Measurements from ENCODE around the gene FGD3. TPM values are rescaled to one million over a fixed set of nuclear protein-coding genes. Genes with fewer than 3 reads are reported as not detected.
A peak's percentile ranks its signal among the peaks of the same experiment; 100 is the strongest.

Gene FGD3
- total RNA-seq, 3 donors from 2014 or later (not counting 1 experiment from before 2014, with no cell fraction given): 133 to 204 (median 193) TPM

DNA sequence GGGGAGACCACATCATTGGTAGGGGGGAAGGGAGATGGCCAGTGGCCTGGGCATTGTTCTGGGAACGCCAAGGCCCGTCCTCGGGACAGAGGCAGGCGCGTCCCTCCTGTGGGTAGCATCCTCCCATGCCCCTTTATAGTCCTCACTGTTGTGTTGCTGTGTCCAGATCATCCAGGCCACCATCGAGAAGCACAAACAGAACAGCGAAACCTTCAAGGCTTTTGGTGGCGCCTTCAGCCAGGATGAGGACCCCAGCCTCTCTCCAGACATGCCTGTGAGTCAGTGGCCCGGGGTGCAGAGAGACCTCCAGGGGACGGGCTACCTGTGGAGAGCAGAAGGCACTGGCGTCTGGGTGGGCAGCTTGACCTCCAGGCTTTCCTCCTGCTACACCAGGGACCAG is 72.8 kb downstream of the FGD3 start:
- Histone ChIP-seq H3K4me3 (ENCODE audit: low read length) (no peak overlapping the region), H3K4me1 (ENCODE audit: control insufficient read depth, insufficient read depth, low read length) (peaks cover 13% of the 10 kb centered on the region), H3K27me3 (ENCODE audit: control insufficient read depth, insufficient read depth, low read length) (no peaks in the 10 kb centered on the region), H3K9me3 (ENCODE audit: control insufficient read depth, insufficient read depth, low read length) (no peaks in the 10 kb centered on the region), H3K27ac (ENCODE audit: low read length) (no peak overlapping the region), H3K36me3 (ENCODE audit: control insufficient read depth, insufficient read depth, low read length) (peaks cover 87% of the 10 kb centered on the region)
- ATAC-seq: no peak
- Mint-ChIP-seq H3K27me3 (ENCODE audit: low read depth in 2 of 2) (no peaks in the 10 kb centered on the region), H3K27ac (no peak overlapping the region), H3K9me3 (no peaks in the 10 kb centered on the region), H3K36me3 (no peaks in the 10 kb centered on the region), H3K4me1 (peaks cover 10 to 34% of the 10 kb centered on the region in 2 donors), H3K4me3 (no peak overlapping the region)
- TF ChIP-seq, protein P1, sequence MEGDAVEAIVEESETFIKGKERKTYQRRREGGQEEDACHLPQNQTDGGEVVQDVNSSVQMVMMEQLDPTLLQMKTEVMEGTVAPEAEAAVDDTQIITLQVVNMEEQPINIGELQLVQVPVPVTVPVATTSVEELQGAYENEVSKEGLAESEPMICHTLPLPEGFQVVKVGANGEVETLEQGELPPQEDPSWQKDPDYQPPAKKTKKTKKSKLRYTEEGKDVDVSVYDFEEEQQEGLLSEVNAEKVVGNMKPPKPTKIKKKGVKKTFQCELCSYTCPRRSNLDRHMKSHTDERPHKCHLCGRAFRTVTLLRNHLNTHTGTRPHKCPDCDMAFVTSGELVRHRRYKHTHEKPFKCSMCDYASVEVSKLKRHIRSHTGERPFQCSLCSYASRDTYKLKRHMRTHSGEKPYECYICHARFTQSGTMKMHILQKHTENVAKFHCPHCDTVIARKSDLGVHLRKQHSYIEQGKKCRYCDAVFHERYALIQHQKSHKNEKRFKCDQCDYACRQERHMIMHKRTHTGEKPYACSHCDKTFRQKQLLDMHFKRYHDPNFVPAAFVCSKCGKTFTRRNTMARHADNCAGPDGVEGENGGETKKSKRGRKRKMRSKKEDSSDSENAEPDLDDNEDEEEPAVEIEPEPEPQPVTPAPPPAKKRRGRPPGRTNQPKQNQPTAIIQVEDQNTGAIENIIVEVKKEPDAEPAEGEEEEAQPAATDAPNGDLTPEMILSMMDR (IDR thresholded peaks at IDR 0.05): no peak
- DNase-seq: no peak
- intact Hi-C loops (cut with micrococcal nuclease): no loop called here
- 99% methylated on average over 11 of the region's 11 CpGs for WGBS (ENCODE audit: insufficient coverage)

DNA sequence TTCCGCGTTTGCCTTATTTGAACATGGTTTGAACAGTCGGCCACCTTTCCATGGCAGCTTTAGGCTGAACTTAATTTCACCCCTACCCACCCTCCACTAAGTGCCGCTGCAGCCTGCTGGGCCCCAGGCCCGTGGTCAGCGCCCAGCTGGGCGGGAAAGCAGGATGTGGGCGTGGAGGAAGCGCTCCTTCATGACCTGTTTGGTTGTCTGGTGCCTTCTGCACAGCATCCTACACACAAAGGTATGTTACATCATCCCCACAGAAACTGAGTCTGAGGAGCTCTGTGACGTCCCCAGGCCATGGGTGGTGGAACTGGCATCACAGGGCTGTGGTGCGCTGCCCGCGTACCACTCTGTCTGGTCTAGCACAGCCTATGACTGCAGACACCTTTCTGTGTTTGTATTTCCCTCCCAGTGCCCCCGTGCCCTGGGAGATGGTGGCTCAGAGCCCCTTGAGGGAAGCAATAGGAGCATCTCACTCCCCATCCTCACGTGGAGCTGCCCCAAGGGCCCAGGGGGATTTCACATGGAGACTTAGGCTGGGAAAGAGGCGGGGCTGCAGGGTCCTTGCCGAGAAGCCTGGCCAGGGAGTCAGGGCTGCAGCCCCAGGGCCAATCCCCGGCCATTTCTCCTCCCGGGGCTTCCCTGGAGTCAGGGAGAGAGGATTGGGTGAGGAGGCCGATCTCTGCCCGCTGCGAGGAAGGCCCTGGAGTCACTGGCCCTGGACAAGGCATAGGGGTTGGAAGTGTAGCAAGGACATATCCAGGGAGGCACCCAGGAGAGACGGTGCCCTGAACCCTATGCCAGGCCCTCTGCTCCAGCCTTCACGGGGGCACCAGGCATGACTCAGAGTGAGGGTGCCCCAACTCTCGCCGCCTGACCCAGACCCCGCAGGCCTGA is 73.7 kb downstream of the FGD3 start:
- intact Hi-C loops (cut with micrococcal nuclease): no loop called here
- Mint-ChIP-seq H3K36me3 (no peaks in the 10 kb centered on the region), H3K27ac (no peak overlapping the region), H3K9me3 (no peaks in the 10 kb centered on the region), H3K4me3 (no peak overlapping the region), H3K4me1 (peaks cover 15 to 39% of the 10 kb centered on the region in 2 donors), H3K27me3 (ENCODE audit: low read depth in 2 of 2) (no peaks in the 10 kb centered on the region)
- Histone ChIP-seq H3K27ac (ENCODE audit: low read length) (no peak overlapping the region), H3K27me3 (ENCODE audit: control insufficient read depth, insufficient read depth, low read length) (no peaks in the 10 kb centered on the region), H3K4me3 (ENCODE audit: low read length) (no peak overlapping the region), H3K4me1 (ENCODE audit: control insufficient read depth, insufficient read depth, low read length) (peaks cover 21% of the 10 kb centered on the region), H3K36me3 (ENCODE audit: control insufficient read depth, insufficient read depth, low read length) (peaks cover 87% of the 10 kb centered on the region), H3K9me3 (ENCODE audit: control insufficient read depth, insufficient read depth, low read length) (no peaks in the 10 kb centered on the region)
- WGBS (ENCODE audit: insufficient coverage): 82% methylated on average over 26 of the region's 27 CpGs
- peak in 2 of 3 donors; percentile 36 to 46 for ATAC-seq
- DNase-seq: peak in 1 of 2 donors; percentile 37
- TF ChIP-seq, protein P1 (IDR thresholded peaks at IDR 0.05): no peak

DNA sequence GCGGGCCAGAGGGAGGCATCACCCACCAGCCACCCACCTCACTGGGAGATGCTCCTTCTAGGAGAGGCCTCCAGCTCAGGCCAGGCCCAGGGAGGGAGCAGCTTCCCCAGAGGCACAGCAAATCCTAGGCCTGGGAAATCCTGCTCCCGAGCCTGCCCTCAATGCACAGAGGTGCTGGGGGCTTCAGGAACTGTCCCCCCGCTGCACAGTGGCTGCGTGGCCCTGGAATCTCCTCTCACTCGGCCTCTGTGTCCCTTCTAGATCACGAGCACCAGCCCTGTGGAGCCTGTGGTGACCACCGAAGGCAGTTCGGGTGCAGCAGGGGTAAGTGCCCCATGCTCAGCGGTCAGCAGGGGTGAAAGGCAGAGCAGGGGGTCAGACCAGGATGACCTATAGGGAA is 74.7 kb downstream of the FGD3 start:
- TF ChIP-seq, protein P1 (IDR thresholded peaks at IDR 0.05): no peak
- intact Hi-C loops (cut with micrococcal nuclease): no loop called here
- 96% methylated on average over 9 of the region's 9 CpGs for WGBS (ENCODE audit: insufficient coverage)
- no peak overlapping the region for H3K4me3 Mint-ChIP-seq
- H3K27ac Mint-ChIP-seq: peak overlapping the region in 1 of 2 donors; percentile 62
- H3K27ac ChIP-seq (ENCODE audit: low read length): no peak overlapping the region
- peaks cover 32% of the 10 kb centered on the region for H3K4me1 ChIP-seq (ENCODE audit: control insufficient read depth, insufficient read depth, low read length)
- H3K4me1 Mint-ChIP-seq: peaks cover 18 to 46% of the 10 kb centered on the region in 2 donors
- no peaks in the 10 kb centered on the region for H3K9me3 Mint-ChIP-seq
- no peaks in the 10 kb centered on the region for H3K27me3 ChIP-seq (ENCODE audit: control insufficient read depth, insufficient read depth, low read length)
- H3K9me3 ChIP-seq (ENCODE audit: control insufficient read depth, insufficient read depth, low read length): no peaks in the 10 kb centered on the region
- H3K36me3 ChIP-seq (ENCODE audit: control insufficient read depth, insufficient read depth, low read length): peaks cover 94% of the 10 kb centered on the region
- DNase-seq (no peak), ATAC-seq (no peak)
- H3K4me3 ChIP-seq (ENCODE audit: low read length): no peak overlapping the region
- no peaks in the 10 kb centered on the region for H3K27me3 Mint-ChIP-seq (ENCODE audit: low read depth in 2 of 2)
- H3K36me3 Mint-ChIP-seq: no peaks in the 10 kb centered on the region

Measured in natural killer cell (primary cell).